PC-9 (cell line): ENCODE data around the gene SIX4. TPM values are rescaled to one million over a fixed set of nuclear protein-coding genes. Genes with fewer than 3 reads are reported as not detected.

Source experiments
- BruUV-seq: library from RNA; stranded (reverse); fragments of 400-500 nt; replicated peaks from 2 replicates; lab custom pipeline; 2021; lab: Mats Ljungman, UMichigan
- CTCF ChIA-PET: fragments of 300-600 bp; sonication (Branson Sonifier 250); formaldehyde crosslinking; loops from one replicate; lab custom pipeline; 2022; ENCODE audit warnings: antibody characterized with exemption; lab: Charles Lee
- POLR2A ChIA-PET: fragments of 300-600 bp; sonication (Branson Sonifier 250); formaldehyde crosslinking; loops from one replicate; lab custom pipeline; 2022; ENCODE audit warnings: antibody characterized with exemption; ENCODE audit not compliant: unreplicated experiment; lab: Charles Lee
- DNase-seq, 2 experiments: peaks; one replicate each; pipeline versions ENCODE4 v3.0.0 to v3.0.0-alpha.2; 2015 to 2022; ENCODE audit warnings: mixed read lengths in 1 of 2
- H2AFZ ChIP-seq: fragments of 200-600 bp; sonication (generic); 2 replicates; pipeline ENCODE4 v1.8.1; 2017; ENCODE audit warnings: antibody characterized with exemption
- H3F3A ChIP-seq: fragments of 200-600 bp; sonication (generic); 2 replicates; pipeline ENCODE4 v1.8.1; 2017; ENCODE audit warnings: antibody characterized with exemption, mild to moderate bottlenecking, low read depth; ENCODE audit not compliant: insufficient read depth
- H3K27ac ChIP-seq: fragments of 200-600 bp; sonication (generic); 2 replicates; pipeline ENCODE4 v1.6.1; 2016; ENCODE audit warnings: mixed run types
- H3K27me3 ChIP-seq: fragments of 200-600 bp; sonication (generic); 2 replicates; pipeline ENCODE4 v1.6.1; 2016; ENCODE audit warnings: low read depth, mixed run types; ENCODE audit not compliant: insufficient read depth
- H3K36me3 ChIP-seq: fragments of 200-600 bp; sonication (generic); 2 replicates; pipeline ENCODE4 v1.6.1; 2016; ENCODE audit warnings: low read depth, mixed run types
- H3K4me1 ChIP-seq: fragments of 200-600 bp; sonication (generic); replicated peaks from 2 replicates; pipeline ENCODE4 v1.6.1; 2016; ENCODE audit warnings: mixed run types; ENCODE audit not compliant: insufficient read depth
- H3K4me2 ChIP-seq: fragments of 200-600 bp; sonication (generic); 2 replicates; pipeline ENCODE4 v1.6.1; 2017; ENCODE audit warnings: mixed run types
- H3K4me3 ChIP-seq: fragments of 200-600 bp; sonication (generic); 2 replicates; pipeline ENCODE4 v1.6.1; 2016; ENCODE audit warnings: mixed run types
- H3K79me2 ChIP-seq: fragments of 200-600 bp; sonication (generic); 2 replicates; pipeline ENCODE4 v1.6.1; 2017; ENCODE audit warnings: low read depth, mixed run types
- H3K9me2 ChIP-seq: fragments of 200-600 bp; sonication (generic); 2 replicates; pipeline ENCODE4 v1.8.1; 2017; ENCODE audit warnings: mild to moderate bottlenecking; ENCODE audit not compliant: insufficient read depth
- H3K9me3 ChIP-seq: fragments of 200-600 bp; sonication (generic); 2 replicates; pipeline ENCODE4 v1.8.1; 2016; ENCODE audit warnings: low read depth; ENCODE audit not compliant: insufficient read depth
- H4K20me1 ChIP-seq: fragments of 200-600 bp; sonication (generic); 2 replicates; pipeline ENCODE4 v1.8.1; 2017; ENCODE audit not compliant: insufficient read depth
- CTCF ChIP-seq: fragments of 200-600 bp; sonication (generic); conservative IDR thresholded peaks from 2 replicates; pipeline ENCODE4 v1.6.1; 2017; ENCODE audit warnings: mixed run types, antibody characterized with exemption, mild to moderate bottlenecking, moderate library complexity
- EZH2 ChIP-seq: fragments of 200-600 bp; sonication (generic); IDR thresholded peaks from 2 replicates; pipeline ENCODE4 v1.8.0; 2017; ENCODE audit warnings: antibody characterized with exemption, low read depth
- intact Hi-C: fragments of 100-400 bp; cut with micrococcal nuclease; formaldehyde crosslinking; loops from one replicate; pipeline ENCODE4 v1.10.0; 2022; ENCODE audit not compliant: unreplicated experiment
- total RNA-seq: library from RNA; stranded (reverse); gene quantifications from 2 replicates; pipeline ENCODE4 v1.2.3, GENCODE V29; 2021

SIX4 gene
- total RNA-seq, 1 experiment from 2014 or later, result 31.0 TPM

DNA sequence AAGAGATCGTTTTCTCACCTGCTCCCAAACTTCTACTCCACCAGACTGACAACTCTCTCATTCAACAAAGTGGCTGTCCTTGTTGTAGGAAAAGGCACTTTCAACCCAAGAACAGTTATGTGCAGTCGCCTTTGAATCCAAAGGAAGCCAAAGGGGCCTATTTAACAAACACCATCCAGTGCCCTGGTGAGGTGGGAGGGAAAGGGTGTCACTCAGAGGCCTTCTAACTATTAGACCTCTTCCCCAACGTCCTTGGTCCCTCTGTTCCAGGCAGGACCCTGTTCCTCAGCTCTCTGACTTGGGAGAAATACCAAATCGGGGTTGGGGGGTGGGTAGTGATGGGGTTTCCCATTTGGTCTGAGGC, 3.2 kb downstream of the SIX4 start:
- TSS peak; percentile 4 for BruUV-seq
- DNase-seq, result no peak
- peak overlapping the region; percentile 84 for H3K4me2 ChIP-seq
- H3K27ac ChIP-seq, result no peak overlapping the region
- peak overlapping the region; percentile 78 for H3K4me3 ChIP-seq
- H2AFZ ChIP-seq, result peak overlapping the region; percentile 41; the same call in 1 of the 2 replicates
- no peaks in the 10 kb centered on the region for H3K27me3 ChIP-seq
- ChIA-PET POLR2A (interaction anchor here (0.6 to 0.7 kb wide), 2 partner anchors 38 to 244 kb away, joined by 5 to 11 read pairs; no protein-coding TSS in a partner anchor), CTCF (interaction anchor here (0.7 kb wide), 1 partner anchor 78 kb away, joined by 8 read pairs; no protein-coding TSS in a partner anchor)
- H3K79me2 ChIP-seq, result peaks cover 81% of the 10 kb centered on the region
- no peaks in the 10 kb centered on the region for H3K9me2 ChIP-seq
- TF ChIP-seq EZH2, result no peak
- H3K9me3 ChIP-seq, result no peaks in the 10 kb centered on the region
- peaks cover 29% of the 10 kb centered on the region for H3K36me3 ChIP-seq
- peaks cover 36% of the 10 kb centered on the region for H3K4me1 ChIP-seq
- peaks cover 9% of the 10 kb centered on the region; the same call in 1 of the 2 replicates for H3F3A ChIP-seq
- intact Hi-C loops, result loop anchor here (5.0 kb wide), 2 partner anchors 456 to 531 kb away; no protein-coding TSS in a partner anchor
- peaks cover 19% of the 10 kb centered on the region for H4K20me1 ChIP-seq

DNA sequence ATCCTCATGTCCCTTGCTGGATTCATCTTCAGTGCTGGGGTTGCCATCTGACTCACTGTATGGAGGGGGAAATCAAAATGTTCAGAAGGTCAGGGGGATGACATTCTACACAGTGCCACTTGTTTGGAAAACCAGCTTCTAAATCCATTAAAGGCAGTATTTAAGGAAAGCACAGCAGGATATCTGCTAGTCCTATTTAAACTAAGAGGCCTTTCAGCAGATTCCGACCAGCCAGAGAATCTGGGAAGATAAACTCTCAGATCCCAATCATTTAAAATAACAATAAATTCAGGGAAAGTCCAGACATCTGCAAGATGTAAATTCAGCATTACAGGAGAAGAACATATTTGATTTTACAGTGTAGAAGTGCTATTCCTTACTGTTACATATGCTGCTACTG, 3.8 kb downstream of the SIX4 start:
- H2AFZ ChIP-seq, result no peak overlapping the region
- H3K36me3 ChIP-seq, result peaks cover 32% of the 10 kb centered on the region
- no peak for DNase-seq
- H3K4me1 ChIP-seq, result peaks cover 36% of the 10 kb centered on the region
- peaks cover 9% of the 10 kb centered on the region; the same call in 1 of the 2 replicates for H3F3A ChIP-seq
- no peaks in the 10 kb centered on the region for H3K9me3 ChIP-seq
- ChIA-PET POLR2A (interaction anchor here (0.7 kb wide), 1 partner anchor 39 kb away, joined by 5 read pairs; no protein-coding TSS in a partner anchor), CTCF (interaction anchor here (0.7 kb wide), 1 partner anchor 78 kb away, joined by 8 read pairs; no protein-coding TSS in a partner anchor)
- intact Hi-C loops, result loop anchor here (5.0 kb wide), 2 partner anchors 457 to 532 kb away; no protein-coding TSS in a partner anchor
- no peak for TF ChIP-seq CTCF
- no peaks in the 10 kb centered on the region for H3K27me3 ChIP-seq
- H4K20me1 ChIP-seq, result peaks cover 19% of the 10 kb centered on the region
- H3K9me2 ChIP-seq, result no peaks in the 10 kb centered on the region
- H3K4me2 ChIP-seq, result peak overlapping the region; percentile 84
- BruUV-seq, result no TSS peak
- peak overlapping the region; percentile 78; the same call in 1 of the 2 replicates for H3K4me3 ChIP-seq
- peaks cover 87% of the 10 kb centered on the region for H3K79me2 ChIP-seq
- H3K27ac ChIP-seq, result no peak overlapping the region

DNA sequence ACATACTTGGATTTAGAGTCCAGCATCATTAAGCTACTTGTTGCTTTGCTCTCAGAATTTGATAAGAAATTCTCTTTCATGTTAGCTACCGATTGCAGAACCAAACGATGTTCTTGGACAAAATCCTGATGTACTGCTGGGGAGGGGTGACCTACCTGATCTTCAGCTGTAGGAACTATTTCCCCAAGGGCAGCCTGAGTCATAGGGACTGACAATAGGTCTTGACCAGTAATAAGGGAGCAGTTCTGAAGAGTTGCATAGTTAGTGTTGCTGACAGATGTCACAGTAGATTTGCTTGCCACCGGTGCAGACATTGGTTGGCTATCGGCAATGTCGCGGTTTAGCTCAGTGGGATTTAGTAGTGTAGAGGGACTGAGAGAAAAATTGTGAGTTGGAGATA, 10.6 kb downstream of the SIX4 start:
- H3K27ac ChIP-seq, result no peak overlapping the region
- 0 out of 2 replicates have a peak, but pooled peaks cover 8% of the 10 kb centered on the region for H4K20me1 ChIP-seq
- H3F3A ChIP-seq, result peaks cover 4% of the 10 kb centered on the region
- H3K4me2 ChIP-seq, result no peak overlapping the region
- CTCF ChIA-PET, result no interaction called here
- BruUV-seq, result no TSS peak
- no peak overlapping the region for H2AFZ ChIP-seq
- 0 out of 2 replicates have a peak, but pooled peaks cover 5% of the 10 kb centered on the region for H3K4me1 ChIP-seq
- peaks cover 37% of the 10 kb centered on the region for H3K79me2 ChIP-seq
- H3K36me3 ChIP-seq, result peaks cover 31% of the 10 kb centered on the region
- intact Hi-C loops, result loop anchor here (2.0 kb wide), 1 partner anchor 89 kb away; no protein-coding TSS in a partner anchor
- H3K9me2 ChIP-seq, result no peaks in the 10 kb centered on the region
- no peak for TF ChIP-seq EZH2
- POLR2A ChIA-PET, result no interaction called here
- no peaks in the 10 kb centered on the region for H3K9me3 ChIP-seq
- no peak for DNase-seq
- H3K27me3 ChIP-seq, result no peaks in the 10 kb centered on the region
- H3K4me3 ChIP-seq, result no peak overlapping the region

DNA sequence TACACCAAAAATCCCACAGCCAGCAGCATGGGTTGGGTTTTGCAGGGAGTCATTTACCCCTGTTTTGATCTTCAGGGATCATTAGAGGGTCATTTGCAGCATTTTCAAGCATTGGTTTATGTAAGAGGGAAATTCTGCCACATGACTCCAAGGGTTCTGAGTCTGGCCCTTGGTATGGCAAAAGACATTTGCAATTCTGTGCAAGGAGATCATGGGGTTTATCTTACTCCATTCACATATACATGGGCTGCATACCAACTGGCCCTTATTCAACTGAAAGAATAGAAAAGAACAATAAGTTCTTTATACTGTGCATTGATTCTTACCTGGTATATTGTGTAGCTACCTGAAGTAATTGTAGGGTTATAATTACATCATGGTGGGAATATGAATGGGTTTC, 13.7 kb downstream of the SIX4 start:
- Histone ChIP-seq H3K36me3 (peaks cover 17% of the 10 kb centered on the region; the same call in 1 of the 2 replicates), H3K79me2 (peaks cover 14% of the 10 kb centered on the region; the same call in 1 of the 2 replicates), H2AFZ (no peak overlapping the region), H3K4me1 (no peaks in the 10 kb centered on the region), H3K27me3 (no peaks in the 10 kb centered on the region), H3K9me2 (no peaks in the 10 kb centered on the region), H3K4me2 (no peak overlapping the region), H3K27ac (no peak overlapping the region), H4K20me1 (0 out of 2 replicates have a peak, but pooled peaks cover 8% of the 10 kb centered on the region), H3F3A (peaks cover 12% of the 10 kb centered on the region), H3K4me3 (no peak overlapping the region), H3K9me3 (no peaks in the 10 kb centered on the region)
- ChIA-PET CTCF (no interaction called here), POLR2A (interaction anchor here (0.5 to 0.9 kb wide), 3 partner anchors 31 to 522 kb away, joined by 3 to 6 read pairs (median 4); no protein-coding TSS in a partner anchor)
- no peak for DNase-seq
- TF ChIP-seq CTCF (no peak), EZH2 (no peak)
- intact Hi-C loops, result no loop called here
- no TSS peak for BruUV-seq
